HFF-Myc (cell line): ENCODE data around the gene RIC1.
"Not testable (repeated sequence)": the region's sequence is repeated elsewhere in the genome, so short reads cannot be mapped to it uniquely, and the experiment has no call there.

Experiments used
- DNase-seq: peaks from one replicate; pipeline ENCODE4 v3.0.0-alpha.2; 2011; ENCODE audit warnings: low read depth; ENCODE audit errors: extremely low read depth
- H3K4me3 ChIP-seq: replicated peaks from 2 replicates; pipeline ENCODE4 v1.5.1; 2011; ENCODE audit warnings: low read depth, mild to moderate bottlenecking, control low read depth, low read length
- TF ChIP-seq, protein P1 (sequence below): IDR thresholded peaks from 2 replicates; pipeline ENCODE4 v1.5.1; 2012; ENCODE audit warnings: mild to moderate bottlenecking, low read depth, low read length, control low read depth; ENCODE audit errors: missing control alignments

Gene RIC1

DNA sequence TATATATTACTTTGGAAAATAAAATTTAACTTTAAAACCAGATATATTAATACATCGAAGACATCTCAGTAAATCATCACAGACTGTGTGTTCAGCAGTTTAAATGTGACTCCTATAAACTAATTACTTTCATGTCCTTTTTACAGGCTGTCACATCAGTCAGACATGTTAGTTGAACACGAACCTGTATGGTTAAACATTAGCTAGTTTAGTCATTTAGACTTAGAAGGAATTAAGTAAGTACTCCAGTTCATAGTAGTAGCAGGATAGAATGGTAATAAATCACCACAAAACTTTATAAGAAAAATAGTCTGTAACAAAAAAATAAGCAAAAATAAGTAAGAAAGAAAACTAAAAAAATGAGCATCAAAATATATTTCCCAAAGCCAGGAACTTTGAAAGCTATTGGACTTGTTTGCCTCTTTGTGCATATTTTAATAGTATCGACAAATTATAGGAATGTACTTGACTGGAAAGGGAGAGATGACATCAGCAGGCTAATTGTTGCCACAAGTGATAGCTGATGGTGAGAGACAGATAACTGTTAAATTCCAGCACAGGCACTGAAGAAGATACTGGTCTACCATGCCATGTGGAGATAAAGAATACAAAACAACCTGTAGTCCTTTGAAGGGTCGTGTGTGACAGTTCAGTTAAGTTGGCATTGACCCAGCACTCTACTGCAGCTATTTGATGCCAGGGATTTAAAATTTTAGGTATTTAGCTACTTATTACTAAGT is 83.9 kb downstream of the RIC1 start:
- H3K4me3 ChIP-seq: no peak overlapping the region
- no peak for DNase-seq
- TF ChIP-seq, protein P1, sequence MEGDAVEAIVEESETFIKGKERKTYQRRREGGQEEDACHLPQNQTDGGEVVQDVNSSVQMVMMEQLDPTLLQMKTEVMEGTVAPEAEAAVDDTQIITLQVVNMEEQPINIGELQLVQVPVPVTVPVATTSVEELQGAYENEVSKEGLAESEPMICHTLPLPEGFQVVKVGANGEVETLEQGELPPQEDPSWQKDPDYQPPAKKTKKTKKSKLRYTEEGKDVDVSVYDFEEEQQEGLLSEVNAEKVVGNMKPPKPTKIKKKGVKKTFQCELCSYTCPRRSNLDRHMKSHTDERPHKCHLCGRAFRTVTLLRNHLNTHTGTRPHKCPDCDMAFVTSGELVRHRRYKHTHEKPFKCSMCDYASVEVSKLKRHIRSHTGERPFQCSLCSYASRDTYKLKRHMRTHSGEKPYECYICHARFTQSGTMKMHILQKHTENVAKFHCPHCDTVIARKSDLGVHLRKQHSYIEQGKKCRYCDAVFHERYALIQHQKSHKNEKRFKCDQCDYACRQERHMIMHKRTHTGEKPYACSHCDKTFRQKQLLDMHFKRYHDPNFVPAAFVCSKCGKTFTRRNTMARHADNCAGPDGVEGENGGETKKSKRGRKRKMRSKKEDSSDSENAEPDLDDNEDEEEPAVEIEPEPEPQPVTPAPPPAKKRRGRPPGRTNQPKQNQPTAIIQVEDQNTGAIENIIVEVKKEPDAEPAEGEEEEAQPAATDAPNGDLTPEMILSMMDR: no peak

- no peak overlapping the region for H3K4me3 ChIP-seq
- TF ChIP-seq, protein P1: peak; percentile 34
- DNase-seq: no peak
These were observed 85.8 kb downstream of the RIC1 start for GRCh38 chr9:5714501-5715401.

GRCh38 chr9:5715548-5716127 is 86.7 kb downstream of the RIC1 start:
- H3K4me3 ChIP-seq: no peak overlapping the region
- TF ChIP-seq, protein P1: no peak
- no peak for DNase-seq

- DNase-seq, H3K4me3 ChIP-seq: not testable (repeated sequence)
These were observed 88.5 kb downstream of the RIC1 start for GRCh38 chr9:5717434-5717833.

GRCh38 chr9:5718296-5719032 is 89.6 kb downstream of the RIC1 start:
- no peak overlapping the region for H3K4me3 ChIP-seq
- no peak for DNase-seq
- TF ChIP-seq, protein P1: no peak

DNA sequence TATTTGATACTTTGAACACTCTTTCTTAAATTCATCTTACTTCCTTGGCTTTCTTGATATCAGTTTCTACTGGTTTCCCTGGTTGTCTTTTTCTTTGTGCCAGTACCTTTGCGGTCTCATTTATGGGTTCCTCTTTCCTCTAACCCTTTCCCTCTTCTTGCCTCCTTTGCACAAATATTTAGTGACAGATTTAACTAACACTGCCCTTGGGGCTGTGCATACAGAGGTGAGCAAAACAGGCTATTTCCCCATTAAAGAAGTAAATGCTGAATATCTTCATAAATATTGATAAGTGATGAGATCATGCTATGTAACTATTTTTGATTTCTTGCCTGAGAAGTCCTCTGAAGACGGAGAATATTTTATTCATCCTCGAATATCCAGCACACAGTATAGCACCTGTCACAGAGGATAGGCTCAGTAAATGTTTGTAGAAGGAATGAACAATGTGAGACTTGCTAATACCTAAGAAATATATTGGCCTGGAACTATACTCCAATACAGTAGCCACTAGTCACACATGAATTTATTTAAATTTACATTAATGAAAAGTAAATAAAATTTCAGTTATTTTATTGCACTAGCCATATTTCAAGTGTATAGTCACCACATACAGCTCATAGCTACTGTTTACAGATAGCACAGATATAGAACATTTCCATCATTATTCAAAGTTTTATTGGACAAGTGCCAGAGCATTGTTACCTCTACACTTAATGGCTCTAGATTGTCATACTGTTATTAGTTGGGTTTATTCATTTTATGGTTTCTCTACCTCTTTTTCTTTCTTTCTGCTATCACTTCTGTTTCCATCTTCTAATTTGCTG is 90.4 kb downstream of the RIC1 start:
- H3K4me3 ChIP-seq: no peak overlapping the region
- TF ChIP-seq, protein P1: no peak
- no peak for DNase-seq
